CD4-positive, alpha-beta T cell treated with Interleukin-4 for 4 hours (primary cell): Measurements from ENCODE around the gene PHLDB2.
A peak's percentile ranks its signal among the peaks of the same experiment; 100 is the strongest.

Source experiments
- DNase-seq: peaks from one replicate; pipeline ENCODE4 v3.0.0-alpha.2; 2020

Gene PHLDB2

DNA sequence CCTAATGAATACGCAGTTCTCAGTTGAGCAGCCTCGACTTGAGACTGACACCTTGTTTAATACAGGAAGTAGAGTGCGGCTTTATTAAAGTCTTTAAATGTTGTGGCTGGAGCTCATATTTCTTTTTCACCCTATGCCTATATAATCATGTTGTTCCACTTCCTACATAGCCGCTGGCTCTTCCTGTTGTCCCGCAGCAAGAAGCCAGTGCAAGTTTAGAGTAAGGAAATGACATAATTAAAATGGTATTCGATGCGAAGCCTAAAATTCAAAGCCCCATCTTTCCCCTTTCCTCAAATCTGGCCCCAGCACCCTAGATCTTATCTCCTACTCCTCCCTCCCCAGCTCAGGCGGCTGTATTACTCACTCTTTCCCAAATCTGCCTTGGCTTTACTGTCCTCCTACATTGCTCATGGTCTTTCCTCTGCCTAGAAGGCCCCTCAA is 7.5 kb upstream of the PHLDB2 start:
- no peak for DNase-seq

DNA sequence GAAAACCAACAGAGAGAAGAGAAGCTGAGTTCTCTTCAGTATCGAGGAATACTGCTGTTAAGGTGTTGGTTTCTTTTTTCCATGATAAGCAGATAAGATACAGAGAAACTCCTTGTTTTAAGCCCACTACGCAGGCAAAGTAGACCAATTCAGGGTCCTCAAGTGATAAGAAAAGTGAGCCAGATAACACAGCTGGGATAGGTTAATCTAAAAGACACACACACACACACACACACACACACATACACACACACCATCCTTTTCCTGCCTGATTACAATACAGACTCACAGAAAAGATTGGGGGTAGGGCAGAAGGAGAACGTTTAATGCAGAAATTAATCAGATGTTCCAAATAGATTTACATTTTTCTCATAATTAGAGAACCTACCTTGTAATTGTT is 6.5 kb upstream of the PHLDB2 start:
- DNase-seq = no peak

DNA sequence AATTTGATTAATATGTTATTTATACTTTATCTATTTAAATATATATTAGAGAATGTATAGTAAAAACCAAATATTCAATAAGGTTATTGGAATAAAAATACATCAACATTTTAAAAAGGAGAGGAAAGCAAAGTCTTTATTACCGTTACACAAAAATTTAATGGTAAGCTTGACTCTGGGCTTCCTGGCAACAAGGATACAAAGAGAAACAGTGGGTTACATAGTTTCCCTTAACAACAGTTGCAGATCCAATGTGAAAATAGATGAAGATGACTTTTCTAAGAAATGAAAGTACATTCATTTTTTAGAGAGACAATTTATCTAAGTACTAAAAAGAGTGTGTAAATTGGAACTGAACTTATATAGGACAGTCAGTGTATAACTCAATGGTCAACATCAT is 6.0 kb upstream of the PHLDB2 start:
- no peak for DNase-seq

DNA sequence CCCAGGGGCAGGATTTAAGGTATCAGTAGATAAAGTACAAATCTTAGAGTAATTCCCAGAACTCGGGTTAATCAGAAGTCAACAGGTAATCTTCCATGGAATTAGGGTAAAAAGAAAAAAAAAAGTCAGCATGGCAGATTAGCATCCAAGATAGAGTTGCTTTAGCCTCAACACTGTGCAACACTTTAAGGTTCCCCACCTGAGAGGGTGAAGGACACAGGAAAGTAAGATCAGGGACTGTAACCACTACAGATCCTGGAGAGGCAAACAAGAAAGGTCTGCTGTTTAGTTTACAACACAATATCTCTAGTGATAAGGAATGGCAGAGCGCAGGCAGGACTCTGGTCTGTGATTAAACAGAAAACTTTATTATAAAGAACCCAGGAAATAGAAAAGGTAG is 4.1 kb upstream of the PHLDB2 start:
- DNase-seq = no peak

DNA sequence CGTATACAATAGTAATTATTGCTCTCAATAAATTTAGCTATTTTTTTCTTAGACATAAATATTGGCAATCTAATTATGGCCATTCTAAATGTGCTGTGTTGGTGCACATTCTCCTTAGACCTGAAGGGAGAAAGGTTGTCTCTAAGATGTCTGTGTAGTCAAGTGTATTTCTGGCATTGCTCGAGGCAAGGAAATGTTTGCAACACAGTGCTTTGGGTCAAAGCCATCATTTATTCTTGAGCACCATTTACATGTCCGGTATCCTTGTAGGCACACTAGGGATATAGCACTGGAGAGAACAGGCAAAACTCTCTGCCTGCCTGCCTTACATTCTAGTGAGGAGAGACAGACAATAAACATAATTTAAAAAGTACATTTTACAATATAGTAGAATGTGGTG is 2.6 kb upstream of the PHLDB2 start:
- no peak for DNase-seq

DNA sequence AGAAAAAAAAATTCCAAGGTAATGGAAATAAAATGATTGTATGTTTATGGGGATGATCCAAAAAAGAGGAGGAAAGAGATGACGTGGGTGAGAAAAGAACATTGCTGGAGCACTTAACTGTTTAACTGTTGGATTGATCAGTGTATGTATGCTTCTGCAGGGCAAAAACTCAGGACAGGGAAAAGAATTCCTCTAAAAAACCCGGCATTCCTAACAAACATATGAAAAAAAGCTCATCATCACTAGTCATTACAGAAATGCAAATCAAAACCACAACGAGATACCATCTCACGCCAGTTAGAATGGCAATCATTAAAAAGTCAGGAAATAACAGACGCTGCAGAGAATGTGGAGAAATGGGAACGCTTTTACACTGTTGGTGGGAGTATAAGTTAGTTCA is 1.6 kb upstream of the PHLDB2 start:
- no peak for DNase-seq

DNA sequence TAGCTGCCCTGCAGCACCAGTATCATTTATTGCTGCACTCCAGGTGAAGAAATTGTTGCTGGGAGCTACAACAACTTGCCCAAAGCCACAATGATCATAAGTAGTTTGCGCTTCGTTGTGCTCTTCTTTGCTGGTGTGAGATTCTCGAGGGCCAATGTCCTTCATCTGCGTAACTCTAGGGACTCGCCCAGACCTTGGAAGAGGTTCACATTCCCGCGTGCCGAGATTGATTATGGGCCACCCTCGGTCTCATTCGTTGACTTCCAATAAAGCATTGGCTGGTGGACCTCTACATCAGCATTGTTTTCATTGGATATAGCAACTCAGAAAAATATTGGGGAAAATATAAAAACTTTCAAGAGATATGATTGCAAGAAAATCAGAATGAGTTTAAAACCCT is 423 bp upstream of the PHLDB2 start:
- DNase-seq = no peak

DNA sequence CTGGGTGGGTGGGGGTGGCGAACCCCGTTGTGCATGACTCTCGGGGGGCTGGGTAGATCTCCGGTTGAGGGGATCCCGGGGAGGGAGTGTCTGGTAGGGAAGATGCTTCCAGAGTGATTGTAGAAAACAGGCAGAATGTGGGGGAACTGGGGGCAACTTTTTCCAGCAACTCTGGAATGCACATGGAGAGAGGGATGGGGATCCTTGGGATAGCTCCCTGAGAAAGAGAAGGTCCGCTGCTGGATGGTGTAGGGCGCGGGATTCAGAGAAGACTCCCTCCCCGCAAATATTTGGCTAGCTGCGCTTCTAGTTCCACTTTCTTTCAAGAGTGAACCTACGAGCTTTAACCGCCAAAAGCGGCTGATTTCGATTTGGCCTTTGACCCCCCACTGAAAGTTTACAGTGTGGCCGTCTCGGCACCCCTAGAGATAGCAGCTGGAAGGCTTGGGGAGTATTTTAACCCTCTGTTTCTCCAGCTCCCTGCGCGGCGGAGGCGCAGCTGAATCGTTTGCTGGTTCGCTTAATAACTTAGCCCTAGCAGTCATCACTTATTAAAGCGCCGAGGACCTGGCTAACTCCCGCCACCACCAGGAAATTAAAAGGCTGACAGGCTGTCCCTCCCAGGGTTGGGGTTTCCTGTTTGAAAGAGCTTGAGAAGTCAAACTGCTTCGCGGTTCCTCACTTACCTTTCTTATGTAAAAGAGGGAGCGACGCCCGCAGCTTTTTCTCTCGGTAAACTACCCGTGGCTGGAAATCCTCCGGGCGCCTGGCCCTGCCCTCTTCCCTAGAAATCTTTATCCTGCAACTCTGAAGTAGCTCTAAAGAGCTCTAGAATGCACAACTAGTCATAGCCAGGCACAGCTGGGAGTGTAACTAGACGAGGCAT is 1.2 kb downstream of the PHLDB2 start:
- DNase-seq = peak; percentile 76

DNA sequence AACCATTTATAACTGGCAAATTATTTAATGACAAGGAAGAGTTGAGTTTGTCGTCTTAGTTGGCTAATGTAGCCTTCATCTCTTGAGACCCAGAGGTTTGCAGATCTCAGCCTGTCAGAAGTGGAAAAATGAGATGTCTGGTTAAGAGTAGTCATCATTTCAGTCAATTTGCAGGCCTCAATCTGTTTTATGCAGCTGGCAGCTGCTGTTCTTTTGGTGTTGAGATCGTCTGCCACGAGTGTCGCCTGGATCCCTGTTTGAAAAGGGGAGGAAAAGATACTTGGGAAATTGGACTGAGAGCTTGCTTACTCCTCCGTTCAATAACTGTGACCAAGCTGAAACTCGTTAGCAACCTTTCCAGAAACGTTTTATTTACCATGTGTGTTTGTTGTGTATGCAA is 2.3 kb downstream of the PHLDB2 start:
- DNase-seq = no peak

DNA sequence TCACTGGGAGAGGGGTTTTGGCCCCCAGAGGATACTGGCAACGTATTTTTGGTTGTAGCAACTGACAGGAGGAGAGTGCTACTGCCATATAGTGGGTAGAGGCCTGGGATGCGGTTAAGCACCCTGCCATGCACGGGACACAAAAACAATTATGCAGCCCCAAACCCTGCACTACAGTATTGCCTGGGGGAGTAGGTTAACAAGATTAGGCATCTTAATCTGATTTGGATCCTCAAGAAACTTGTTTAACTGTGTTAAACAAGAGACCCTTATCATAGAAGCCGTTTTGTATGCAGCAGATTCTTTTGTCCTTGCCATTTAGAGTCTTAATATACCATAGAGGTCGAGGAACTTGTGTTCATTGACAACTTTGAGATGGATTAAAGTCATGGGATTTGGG is 3.4 kb downstream of the PHLDB2 start:
- no peak for DNase-seq

DNA sequence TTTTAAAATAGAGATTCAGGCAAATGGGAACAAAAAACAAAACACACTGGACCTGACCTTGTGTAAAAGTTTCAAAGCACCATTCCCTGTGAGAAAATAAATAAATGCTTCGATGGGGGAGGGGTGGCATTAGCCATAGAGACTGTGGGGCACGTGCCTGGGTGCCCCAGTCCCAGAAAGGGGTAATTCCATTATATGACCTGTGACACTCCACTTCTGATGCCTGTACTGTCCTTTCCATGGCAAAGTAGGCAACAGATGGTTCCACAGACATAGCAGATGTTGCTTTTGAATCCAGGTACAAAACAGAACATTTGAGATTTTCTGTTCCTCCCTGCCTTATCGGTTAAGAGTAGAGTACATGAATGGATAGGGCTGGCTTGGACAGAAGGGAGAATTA is 3.9 kb downstream of the PHLDB2 start:
- no peak for DNase-seq

DNA sequence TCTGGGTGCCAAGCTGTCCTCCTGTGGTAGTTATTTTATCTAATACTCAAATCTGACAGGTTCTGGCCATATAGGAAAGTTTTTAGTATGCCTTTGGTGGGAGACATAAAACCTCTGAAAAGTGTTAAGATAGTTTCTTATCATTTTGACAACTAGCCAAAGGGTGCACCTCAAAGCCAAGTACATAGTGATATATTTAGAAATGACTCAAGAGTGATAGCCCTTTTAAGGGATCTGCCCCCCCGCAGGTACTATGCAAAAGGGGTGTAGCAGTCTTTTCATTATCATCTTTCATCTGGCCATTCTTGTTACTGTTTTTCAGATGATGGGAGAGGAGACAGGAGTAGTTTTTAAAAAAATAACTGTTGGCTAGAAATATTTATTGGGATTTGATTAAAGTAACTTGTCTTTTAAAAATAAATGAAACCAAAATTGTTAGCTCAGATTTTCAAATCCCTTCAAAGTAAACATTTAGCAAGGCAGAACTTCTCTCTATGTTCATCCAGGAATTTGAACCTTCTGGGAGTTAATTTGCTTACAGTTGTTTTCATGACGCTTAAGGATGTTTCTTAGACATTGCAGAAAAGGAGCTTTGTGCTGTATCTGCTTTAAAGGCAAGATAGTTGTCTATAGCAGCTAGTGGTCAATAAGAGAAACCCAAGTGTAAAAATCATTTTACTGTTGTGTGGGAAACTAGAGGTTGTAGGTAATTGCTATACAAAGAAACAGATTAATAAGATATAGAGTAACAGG is 5.1 kb downstream of the PHLDB2 start:
- DNase-seq = no peak

DNA sequence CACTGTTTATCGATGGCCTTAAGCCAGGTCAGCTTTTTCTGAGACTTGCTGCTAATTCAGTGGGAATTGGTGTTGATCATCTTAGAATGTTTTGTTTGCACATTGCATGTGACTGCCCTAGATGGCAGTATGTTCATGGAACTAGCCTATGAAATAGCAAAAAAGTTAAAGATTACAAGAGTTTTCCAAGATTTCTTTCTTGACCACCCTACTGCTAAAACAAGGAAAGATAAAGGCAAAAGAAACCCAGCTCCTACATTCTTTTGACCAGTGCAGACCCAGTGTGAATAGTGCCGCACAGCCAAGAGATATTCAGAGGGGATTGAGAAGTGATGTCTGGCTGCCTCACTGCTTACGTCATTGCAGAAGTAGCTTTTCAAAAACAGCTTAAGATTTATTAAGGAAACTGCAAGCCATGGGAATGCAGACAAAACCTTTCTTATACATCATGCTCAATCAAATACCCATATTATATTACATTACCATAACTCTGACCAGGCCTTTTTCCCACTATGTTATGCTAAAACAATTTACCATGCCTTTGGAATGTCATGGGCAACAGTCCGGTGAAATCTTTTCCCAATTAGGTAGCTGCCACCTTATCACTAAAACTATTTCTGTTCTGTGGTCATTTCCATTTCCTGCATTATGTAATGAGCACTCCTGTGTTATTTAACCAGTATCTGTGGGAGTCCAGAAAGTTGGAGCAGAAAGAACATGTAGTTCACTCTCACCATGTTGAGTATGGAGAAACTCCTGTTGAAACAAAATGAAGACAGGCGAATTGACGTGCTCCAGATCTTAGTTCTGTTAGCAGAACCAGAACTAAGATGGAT is 6.0 kb downstream of the PHLDB2 start:
- DNase-seq = no peak

DNA sequence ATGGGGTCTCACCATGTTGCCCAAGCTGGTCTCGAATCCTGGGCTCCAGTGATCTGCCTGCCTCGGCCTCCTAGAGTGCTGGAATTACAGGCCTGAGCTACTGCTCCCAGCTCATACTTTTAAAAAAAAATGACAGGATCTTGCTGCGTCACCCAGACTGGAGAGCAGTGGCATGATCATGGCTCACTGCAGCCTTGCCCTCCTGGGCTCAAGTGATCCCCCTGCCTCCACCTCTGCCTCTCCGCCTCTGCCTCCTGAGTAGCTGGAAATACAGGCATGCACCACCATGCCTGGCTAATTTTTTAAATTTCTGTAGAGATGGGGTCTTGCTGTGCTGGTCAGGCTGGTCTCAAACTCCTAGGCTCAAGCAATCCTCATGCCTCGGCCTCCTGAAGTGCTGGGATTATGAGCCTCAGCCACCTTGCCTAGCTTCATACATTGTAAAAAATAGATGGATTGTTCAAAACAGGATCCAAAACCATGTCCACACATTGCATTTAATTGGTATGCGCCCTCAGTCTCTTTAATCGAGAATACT is 8.9 kb downstream of the PHLDB2 start:
- DNase-seq = no peak

DNA sequence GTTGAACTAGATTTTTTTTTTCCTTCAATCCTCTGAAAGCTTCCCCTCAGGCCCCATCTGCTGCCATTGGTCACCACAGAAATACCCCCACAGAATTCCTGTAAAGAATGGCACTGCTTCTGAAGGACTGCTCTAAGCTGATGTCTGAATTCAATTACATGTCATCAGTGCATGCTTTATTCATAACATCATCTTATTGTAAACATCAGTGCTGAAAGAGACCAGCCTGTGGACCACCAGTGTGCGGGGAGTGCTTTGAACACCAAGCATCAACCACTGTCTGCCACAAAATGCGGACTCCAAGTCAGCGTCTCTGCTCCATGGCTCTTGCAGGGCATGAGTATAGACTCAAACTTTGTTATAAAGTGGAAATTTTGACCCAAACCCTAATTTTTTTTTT is 11.6 kb downstream of the PHLDB2 start:
- DNase-seq = no peak

DNA sequence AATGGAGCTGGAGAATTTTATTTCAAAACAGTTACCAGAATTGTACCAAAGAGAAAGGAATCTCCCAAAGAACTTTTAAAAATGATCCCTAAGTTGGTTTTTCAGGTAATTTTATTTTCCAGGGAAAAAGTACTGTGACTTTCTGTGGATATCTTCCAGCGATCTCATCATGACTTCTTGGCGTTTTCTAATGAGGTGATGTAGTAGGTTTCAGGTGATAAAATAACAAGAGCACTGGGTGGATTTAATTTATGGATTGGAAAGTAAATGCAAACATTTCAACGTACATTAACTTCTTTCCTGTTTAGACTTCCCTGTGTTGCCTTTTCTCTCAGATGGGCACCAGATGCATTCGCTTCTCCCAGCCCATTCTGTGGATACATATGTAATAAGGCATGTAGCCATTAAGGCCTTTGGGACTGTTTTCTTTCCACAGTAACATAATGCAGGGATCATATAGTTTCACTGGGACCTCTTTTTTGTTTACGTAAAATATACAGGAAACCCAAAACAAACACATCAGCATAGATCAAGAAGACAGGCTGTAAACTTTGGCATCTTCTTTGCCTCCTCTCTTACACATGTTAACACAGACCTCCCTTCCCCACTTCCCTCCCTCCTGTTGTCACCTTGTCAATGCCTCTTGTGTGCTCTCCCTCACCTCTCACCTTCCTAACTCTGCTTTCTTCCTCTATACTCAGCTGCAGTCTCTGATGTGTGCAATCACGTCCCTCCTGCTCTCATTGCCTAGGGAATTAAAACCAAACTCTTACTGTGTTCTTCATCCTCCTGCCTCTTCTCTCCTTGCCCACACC is 13.0 kb downstream of the PHLDB2 start:
- no peak for DNase-seq

DNA sequence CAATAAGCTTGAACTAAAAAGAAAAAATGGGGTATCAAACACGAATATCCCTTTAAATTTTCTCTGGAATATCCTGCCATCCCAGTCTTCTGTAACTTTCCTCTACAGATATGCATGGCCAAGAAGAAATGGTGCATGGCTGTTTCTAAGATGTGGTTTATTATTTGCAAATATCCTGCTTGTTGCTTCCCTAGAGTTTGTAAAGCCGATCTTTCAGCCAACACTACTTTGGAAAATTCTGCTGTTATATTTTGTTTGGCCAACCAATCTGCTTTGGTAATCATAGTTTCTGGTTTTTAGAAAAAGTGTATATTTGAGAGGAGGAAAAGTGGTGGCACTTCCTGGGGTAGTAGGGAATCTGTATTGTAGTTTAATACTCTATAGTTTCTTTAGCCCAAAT is 13.9 kb downstream of the PHLDB2 start:
- DNase-seq = no peak

DNA sequence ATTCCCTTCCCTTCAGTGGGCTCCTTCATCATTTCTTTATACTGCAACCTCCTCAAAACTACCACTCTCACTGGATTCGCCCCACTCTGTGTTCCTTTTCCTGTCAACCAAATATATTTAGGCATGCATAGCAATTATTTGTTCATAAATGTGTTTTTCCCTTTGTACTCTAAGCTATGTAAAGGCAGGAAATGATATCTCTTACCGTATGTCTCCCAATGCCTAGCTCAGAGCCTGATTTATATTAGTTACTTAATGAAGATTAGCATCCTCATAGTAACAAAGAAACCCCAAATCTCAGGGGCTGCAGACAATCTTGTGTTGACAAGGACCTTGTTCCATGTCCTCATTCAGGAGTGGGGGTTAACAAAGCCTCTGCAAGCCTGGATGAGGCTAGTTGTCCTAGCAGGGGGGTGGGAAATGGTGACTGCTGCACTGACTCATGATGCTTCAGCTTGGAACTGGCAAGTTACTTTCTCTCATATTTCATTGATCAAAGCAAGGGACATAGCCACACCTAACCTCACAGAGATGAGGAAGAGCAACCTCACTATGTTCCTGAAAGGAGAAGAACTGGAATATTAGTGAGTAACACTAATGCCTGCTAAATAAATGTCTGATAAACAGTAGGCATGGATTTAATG is 15.2 kb downstream of the PHLDB2 start:
- DNase-seq = no peak

DNA sequence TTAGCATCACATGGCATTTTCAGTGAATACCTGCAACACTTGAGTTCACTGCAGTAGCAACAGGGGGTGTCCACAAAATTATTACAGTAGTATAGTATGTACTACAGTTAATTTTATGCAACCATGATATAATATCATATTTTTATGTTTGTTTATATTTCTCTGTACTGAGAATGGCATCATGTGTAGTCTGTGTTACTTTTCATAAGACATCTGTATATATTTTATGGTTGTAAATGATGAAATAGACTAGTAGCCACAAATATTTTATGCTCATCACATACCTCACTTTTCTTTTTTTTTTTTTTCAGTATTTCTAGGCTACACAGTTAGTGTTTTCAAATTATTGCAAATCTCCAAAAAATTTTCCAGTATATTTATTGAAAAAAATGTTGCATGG is 22.4 kb downstream of the PHLDB2 start:
- no peak for DNase-seq

DNA sequence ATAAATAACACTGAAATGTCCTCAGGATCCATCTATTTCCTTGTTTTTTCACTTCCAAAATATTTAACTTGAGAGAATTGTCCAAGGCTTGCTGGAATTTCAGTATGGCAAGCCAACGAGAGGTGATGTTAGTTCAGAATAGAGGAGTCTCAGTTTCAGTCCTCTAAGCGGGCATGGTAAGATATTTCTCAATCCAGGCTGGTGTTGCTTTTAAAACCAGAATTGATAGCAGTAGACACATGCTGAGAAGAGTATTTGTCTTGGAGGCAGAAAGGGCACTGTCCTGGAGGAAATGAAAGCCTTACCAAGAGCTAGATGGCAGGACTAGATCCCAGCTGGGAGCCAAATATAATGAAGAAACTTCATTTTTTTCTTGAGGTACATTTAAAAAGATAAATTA is 23.1 kb downstream of the PHLDB2 start:
- DNase-seq = no peak

DNA sequence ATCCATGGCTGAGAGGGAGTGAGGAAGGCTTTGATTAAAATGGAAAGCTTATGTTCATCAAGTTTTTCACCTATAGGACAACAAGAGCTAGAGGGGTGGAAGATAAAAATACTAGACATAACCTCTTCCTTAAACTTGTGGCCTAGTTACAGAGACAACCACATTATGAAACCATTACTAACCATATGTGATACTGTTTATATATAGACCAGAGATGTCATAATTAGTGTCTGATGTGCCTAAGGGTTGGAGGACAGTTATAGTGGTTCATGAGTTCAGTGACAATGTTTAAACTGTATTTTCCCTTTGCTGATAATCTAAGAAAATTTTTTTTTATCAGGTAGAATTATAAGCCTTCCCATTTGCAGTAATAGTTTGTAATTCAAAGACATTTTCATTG is 23.7 kb downstream of the PHLDB2 start:
- no peak for DNase-seq
